Uterus (tissue), 4 donors: ENCODE data around the gene PHLPP1. TPM values are rescaled to one million over a fixed set of nuclear protein-coding genes. Genes with fewer than 3 reads are reported as not detected.

Experiments
- DNase-seq, 2 donors: peaks; one replicate each; pipeline ENCODE4 v3.0.0-alpha.2; 2019 to 2020
- H3K27ac ChIP-seq, 2 donors: fragments of 200-600 bp; sonication (generic); 1 replicate in 1 of 2; 2 replicates in 1 of 2; pipeline ENCODE4 v1.5.1; 2016 to 2018
- H3K27me3 ChIP-seq, 2 donors: fragments of 200-600 bp; sonication (generic); one replicate each; pipeline ENCODE4 v1.5.1; 2018 to 2019; ENCODE audit warnings: control low read depth in 1 of 2
- H3K36me3 ChIP-seq, 2 donors: fragments of 200-600 bp; sonication (generic); one replicate each; pipeline ENCODE4 v1.5.1; 2019; ENCODE audit warnings: control low read depth in 1 of 2
- H3K4me1 ChIP-seq, 2 donors: fragments of 200-600 bp; sonication (generic); one replicate each; pipeline ENCODE4 v1.5.1; 2018 to 2019; ENCODE audit warnings: control low read depth in 1 of 2
- H3K4me3 ChIP-seq, 2 donors: fragments of 200-600 bp; sonication (generic); 1 replicate in 1 of 2; 2 replicates in 1 of 2; pipeline ENCODE4 v1.5.1; 2018 to 2019; ENCODE audit warnings: mild to moderate bottlenecking in 1 of 2
- H3K9me3 ChIP-seq, 2 donors: fragments of 200-600 bp; sonication (generic); one replicate each; pipeline ENCODE4 v1.5.1; 2019; ENCODE audit warnings: control low read depth in 1 of 2
- POLR2A ChIP-seq, 2 donors: fragments of 450-650 bp; IDR thresholded peaks; one replicate each; pipeline ENCODE4 v1.6.1; 2016; ENCODE audit warnings: antibody characterized with exemption in 2 of 2, mild to moderate bottlenecking in 1 of 2, moderate library complexity in 1 of 2
- intact Hi-C: fragments of 100-400 bp; cut with DNase I; formaldehyde crosslinking; loops from one replicate; pipeline ENCODE4 v1.15.1; 2023; ENCODE audit warnings: low total_unique reads
- total RNA-seq, 4 donors: library from RNA; depleted of rRNA in 3 of 4; stranded (reverse); fragments of >200 nt in 3 of 4; gene quantifications; one replicate each; pipeline versions ENCODE4 v1.1.0 to v1.2.4, GENCODE V29; 2014 to 2023
- TF ChIP-seq, protein P1 (sequence below), 4 experiments: fragments of 200-600 bp in 2 of 4; fragments of 450-650 bp in 2 of 4; sonication (generic) in 2 of 4; IDR thresholded peaks; one replicate each; pipeline ENCODE4 v1.5.1; 2016 to 2019; ENCODE audit warnings: antibody characterized with exemption in 4 of 4, mild to moderate bottlenecking in 2 of 4, moderate library complexity in 1 of 4
- donor health status: DM: yes; HTN: yes; CAD: no.

The PHLPP1 gene
- total RNA-seq, 4 donors from 2014 or later: 10.6 to 32.4 (median 14.1) TPM

DNA sequence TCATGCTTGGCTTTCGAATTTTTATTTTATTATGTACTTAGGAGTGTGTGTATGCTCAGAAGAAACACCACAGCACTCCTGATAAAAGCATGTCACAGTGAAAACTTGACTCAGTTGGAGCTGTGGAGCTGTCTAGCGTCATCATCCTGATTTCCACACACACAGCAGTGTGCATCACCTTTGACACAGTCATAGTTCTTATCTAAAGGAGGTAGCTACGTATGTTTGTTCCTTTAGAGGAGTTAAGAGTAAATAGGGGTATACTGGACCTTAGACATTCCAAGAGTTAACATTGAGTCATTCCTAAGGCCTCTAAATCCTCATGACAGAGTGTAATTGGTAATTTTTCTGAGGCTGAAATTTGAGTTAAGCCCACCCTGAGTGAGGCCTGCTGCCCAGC, 96.9 kb downstream of the PHLPP1 start:
- H3K36me3 ChIP-seq: no peaks in the 10 kb centered on the region
- no peak for DNase-seq
- TF ChIP-seq, protein P1, sequence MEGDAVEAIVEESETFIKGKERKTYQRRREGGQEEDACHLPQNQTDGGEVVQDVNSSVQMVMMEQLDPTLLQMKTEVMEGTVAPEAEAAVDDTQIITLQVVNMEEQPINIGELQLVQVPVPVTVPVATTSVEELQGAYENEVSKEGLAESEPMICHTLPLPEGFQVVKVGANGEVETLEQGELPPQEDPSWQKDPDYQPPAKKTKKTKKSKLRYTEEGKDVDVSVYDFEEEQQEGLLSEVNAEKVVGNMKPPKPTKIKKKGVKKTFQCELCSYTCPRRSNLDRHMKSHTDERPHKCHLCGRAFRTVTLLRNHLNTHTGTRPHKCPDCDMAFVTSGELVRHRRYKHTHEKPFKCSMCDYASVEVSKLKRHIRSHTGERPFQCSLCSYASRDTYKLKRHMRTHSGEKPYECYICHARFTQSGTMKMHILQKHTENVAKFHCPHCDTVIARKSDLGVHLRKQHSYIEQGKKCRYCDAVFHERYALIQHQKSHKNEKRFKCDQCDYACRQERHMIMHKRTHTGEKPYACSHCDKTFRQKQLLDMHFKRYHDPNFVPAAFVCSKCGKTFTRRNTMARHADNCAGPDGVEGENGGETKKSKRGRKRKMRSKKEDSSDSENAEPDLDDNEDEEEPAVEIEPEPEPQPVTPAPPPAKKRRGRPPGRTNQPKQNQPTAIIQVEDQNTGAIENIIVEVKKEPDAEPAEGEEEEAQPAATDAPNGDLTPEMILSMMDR (IDR thresholded peaks at IDR 0.05): no peak
- no peak for TF ChIP-seq POLR2A (IDR thresholded peaks at IDR 0.05)
- H3K4me1 ChIP-seq: peaks cover 3 to 4% of the 10 kb centered on the region in 2 donors
- H3K27ac ChIP-seq: no peak overlapping the region
- intact Hi-C loops: no loop called here
- no peaks in the 10 kb centered on the region for H3K9me3 ChIP-seq
- no peaks in the 10 kb centered on the region for H3K27me3 ChIP-seq
- no peak overlapping the region for H3K4me3 ChIP-seq

DNA sequence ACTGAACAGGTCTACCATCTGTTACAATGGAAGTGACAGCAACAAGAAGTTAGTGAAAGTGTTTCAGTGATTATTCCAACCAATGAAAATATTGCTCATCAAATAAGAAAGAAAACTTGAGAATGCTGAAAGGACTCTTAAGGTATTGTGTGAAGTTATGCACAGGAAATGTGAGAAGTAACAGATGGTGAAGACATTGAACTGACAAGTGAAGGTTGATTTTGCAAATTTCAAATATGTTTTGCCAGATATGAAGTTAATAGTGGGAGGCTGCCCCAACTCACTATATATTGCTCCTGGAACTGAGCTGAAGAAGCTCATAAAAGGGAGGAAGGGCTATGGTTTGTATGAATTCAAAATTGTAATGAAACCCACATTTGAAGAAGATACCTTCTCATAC, 97.5 kb downstream of the PHLPP1 start:
- Histone ChIP-seq H3K4me3 (no peak overlapping the region), H3K9me3 (no peaks in the 10 kb centered on the region), H3K36me3 (no peaks in the 10 kb centered on the region), H3K4me1 (peaks cover 3 to 4% of the 10 kb centered on the region in 2 donors), H3K27ac (no peak overlapping the region), H3K27me3 (no peaks in the 10 kb centered on the region)
- TF ChIP-seq, protein P1 (IDR thresholded peaks at IDR 0.05): no peak
- TF ChIP-seq POLR2A (IDR thresholded peaks at IDR 0.05): no peak
- no peak for DNase-seq
- intact Hi-C loops: no loop called here

DNA sequence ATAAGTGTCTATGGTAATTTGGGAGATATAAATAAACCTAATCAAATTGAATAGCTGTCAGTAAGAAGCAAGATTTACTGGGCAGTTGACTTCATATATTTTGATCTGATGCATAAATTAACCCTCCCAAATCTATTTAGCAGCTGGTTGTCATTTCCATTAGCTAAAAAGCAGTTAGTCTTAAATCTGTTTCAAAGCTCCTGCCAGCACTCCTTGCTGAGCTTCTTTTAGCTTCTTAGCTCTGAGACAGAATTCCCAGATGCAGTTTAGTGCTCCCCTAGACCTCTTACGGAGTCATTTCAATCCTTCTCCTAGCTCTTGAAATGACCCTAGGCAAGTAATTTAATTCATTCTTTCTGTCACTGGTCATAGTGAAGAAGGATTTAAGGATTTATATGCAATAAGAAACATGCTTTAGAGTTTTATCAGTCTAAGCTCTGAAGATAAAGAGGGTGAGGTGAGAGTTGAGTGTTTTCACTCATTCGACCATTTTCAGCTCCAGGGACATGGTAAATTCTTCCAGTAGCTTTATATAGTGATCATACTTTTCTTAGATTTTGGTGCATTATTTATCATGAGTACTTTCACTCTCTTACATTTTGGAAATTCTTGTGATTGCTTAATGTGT, 98.9 kb downstream of the PHLPP1 start:
- Histone ChIP-seq H3K9me3 (no peaks in the 10 kb centered on the region), H3K27ac (no peak overlapping the region), H3K4me1 (peaks cover 3 to 4% of the 10 kb centered on the region in 2 donors), H3K4me3 (no peak overlapping the region), H3K36me3 (no peaks in the 10 kb centered on the region), H3K27me3 (no peaks in the 10 kb centered on the region)
- DNase-seq: no peak
- intact Hi-C loops: no loop called here
- TF ChIP-seq, protein P1 (IDR thresholded peaks at IDR 0.05): no peak

DNA sequence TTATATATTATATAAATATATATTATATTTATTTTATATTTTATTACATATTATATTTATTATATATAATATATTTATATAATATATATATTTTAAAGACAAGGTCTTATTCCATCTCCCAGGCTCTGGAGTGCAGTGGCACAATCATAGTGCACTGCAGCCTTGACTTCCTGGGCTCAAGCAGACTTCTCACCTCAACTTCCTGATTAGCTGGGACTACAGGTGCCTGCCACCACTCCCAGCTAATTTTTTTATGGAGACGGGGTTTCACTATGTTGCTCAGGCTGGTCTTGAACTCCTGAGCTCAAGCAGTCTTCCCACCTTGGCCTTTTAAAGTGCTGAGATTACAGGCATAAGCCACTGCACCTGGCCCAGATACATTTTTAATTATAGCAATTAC, 110.0 kb downstream of the PHLPP1 start:
- TF ChIP-seq, protein P1 (IDR thresholded peaks at IDR 0.05): no peak
- no peak for TF ChIP-seq POLR2A (IDR thresholded peaks at IDR 0.05)
- no peaks in the 10 kb centered on the region for H3K36me3 ChIP-seq
- DNase-seq: no peak
- H3K27me3 ChIP-seq: no peaks in the 10 kb centered on the region
- H3K4me3 ChIP-seq: no peak overlapping the region
- no peak overlapping the region for H3K27ac ChIP-seq
- no peaks in the 10 kb centered on the region for H3K4me1 ChIP-seq
- H3K9me3 ChIP-seq: no peaks in the 10 kb centered on the region
- intact Hi-C loops: no loop called here

DNA sequence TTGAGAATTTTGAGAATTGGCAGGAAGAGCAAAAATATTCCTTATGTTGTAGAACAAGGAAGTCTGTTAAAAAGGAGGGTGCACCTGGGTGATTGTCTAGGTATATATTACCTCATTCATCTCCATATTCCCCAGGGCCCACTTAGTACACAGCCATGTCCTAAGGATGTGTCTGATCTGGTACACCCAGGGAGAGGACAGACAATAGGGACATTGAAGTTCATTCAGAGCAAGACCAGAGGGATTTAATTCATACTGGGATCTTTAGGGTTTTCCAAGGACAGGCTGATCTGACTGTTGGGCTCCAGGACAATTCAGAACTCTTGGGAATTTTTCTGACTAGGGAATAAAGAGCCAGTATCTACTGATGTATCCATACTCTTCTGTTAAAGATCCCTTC, 112.1 kb downstream of the PHLPP1 start:
- Histone ChIP-seq H3K36me3 (no peaks in the 10 kb centered on the region), H3K4me3 (no peak overlapping the region), H3K27me3 (no peaks in the 10 kb centered on the region), H3K4me1 (no peaks in the 10 kb centered on the region), H3K9me3 (no peaks in the 10 kb centered on the region), H3K27ac (no peak overlapping the region)
- DNase-seq: no peak
- no peak for TF ChIP-seq POLR2A (IDR thresholded peaks at IDR 0.05)
- TF ChIP-seq, protein P1 (IDR thresholded peaks at IDR 0.05): no peak
- intact Hi-C loops: no loop called here
